Activated CD8-positive, alpha-beta T cell treated with anti-CD3 and anti-CD28 coated beads for 36 hours (primary cell): ENCODE measurements around the gene SNX27. TPM values are rescaled to one million over a fixed set of nuclear protein-coding genes. Genes with fewer than 3 reads are reported as not detected.
A peak's percentile ranks its signal among the peaks of the same experiment; 100 is the strongest.
"Not testable (repeated sequence)": the region's sequence is repeated elsewhere in the genome, so short reads cannot be mapped to it uniquely, and the experiment has no call there.

Experiments used
- ATAC-seq: fragments of 200-7000 bp; cut with Tn5 transposase; one replicate; pipeline ENCODE4 v1.10.0; 2021; ENCODE audit warnings: mild to moderate bottlenecking, moderate library complexity
- CTCF ChIA-PET: fragments of 350-600 bp; sonication (Branson Sonifier 250); formaldehyde crosslinking; loops from one replicate; lab custom pipeline; 2021; ENCODE audit warnings: antibody characterized with exemption; lab: Charles Lee
- POLR2A ChIA-PET: fragments of 350-600 bp; sonication (Branson Sonifier 250); formaldehyde crosslinking; loops from one replicate; lab custom pipeline; 2021; ENCODE audit warnings: antibody characterized with exemption; lab: Charles Lee
- DNase-seq: peaks from one replicate; pipeline ENCODE4 v3.0.0-alpha.2; 2020
- H3K27ac Mint-ChIP-seq: one replicate; pipeline ENCODE4 v1.8.0; 2021; ENCODE audit warnings: mild to moderate bottlenecking, mixed read lengths
- H3K27me3 Mint-ChIP-seq: one replicate; pipeline ENCODE4 v1.8.0; 2021; ENCODE audit warnings: mixed read lengths
- H3K36me3 Mint-ChIP-seq: one replicate; pipeline ENCODE4 v1.8.0; 2021; ENCODE audit warnings: low read depth, mixed read lengths
- H3K4me1 Mint-ChIP-seq: one replicate; pipeline ENCODE4 v1.8.0; 2021; ENCODE audit warnings: low read depth, mixed read lengths
- H3K4me3 Mint-ChIP-seq: one replicate; pipeline ENCODE4 v1.8.0; 2021; ENCODE audit warnings: mild to moderate bottlenecking, moderate library complexity, mixed read lengths
- H3K9me3 Mint-ChIP-seq: one replicate; pipeline ENCODE4 v1.8.0; 2021; ENCODE audit warnings: mixed read lengths
- intact Hi-C: fragments of 100-400 bp; cut with micrococcal nuclease; formaldehyde crosslinking; loops from one replicate; pipeline ENCODE4 v1.10.0; 2022
- total RNA-seq, 2 experiments: library from RNA; stranded (reverse); gene quantifications; one replicate each; pipeline ENCODE4 v1.2.3, GENCODE V29; 2021
- TF ChIP-seq, protein P1 (sequence below): fragments of 200-600 bp; IDR thresholded peaks from one replicate; pipeline ENCODE4 v1.8.0; 2022; ENCODE audit warnings: antibody characterized with exemption, mild to moderate bottlenecking

Gene SNX27
- total RNA-seq, 2 experiments from 2014 or later = 27.2 to 29.5 TPM

DNA sequence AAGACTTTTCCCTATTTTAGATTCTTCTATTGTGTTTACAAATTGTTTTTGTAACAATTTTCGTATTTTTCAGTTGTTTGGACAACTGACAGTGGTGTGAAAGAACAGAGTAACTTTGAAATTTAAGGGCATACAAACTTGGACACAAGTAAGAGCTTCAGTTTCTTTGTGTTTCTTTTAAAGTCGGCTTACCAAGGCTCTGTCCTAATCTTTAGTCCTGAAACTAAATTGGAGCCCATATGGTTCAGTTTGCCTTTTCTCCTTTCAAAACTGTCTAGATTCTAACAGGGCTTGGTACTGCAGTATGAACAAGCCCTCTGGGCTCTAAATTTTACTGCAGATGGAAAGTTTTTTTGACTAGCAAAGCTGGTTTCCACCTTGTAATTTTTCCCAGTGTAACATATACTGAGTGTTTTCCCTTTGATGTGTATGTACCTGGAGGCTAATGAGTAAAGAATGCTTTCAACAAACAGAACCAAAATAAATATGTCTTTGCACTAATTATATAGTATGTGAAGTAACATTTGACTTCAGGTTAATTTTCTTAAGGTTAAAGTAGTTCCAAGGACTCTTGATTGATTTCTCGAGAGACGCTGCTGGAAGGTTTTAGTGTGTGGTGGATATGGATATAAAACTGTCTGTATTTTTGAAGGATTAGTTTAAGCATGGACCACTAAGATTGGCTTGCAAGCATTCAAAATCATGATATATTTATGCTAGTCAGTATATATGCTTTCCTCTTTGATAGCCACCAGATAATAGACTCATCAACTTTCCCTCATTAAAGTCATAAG, 4.1 kb downstream of the SNX27 start:
- CTCF ChIA-PET = interaction anchor here (1.4 kb wide), 1 partner anchor 22 kb away, joined by 3 read pairs; no protein-coding TSS in a partner anchor
- intact Hi-C loops = no loop called here
- DNase-seq (no peak), ATAC-seq (no peak)
- Mint-ChIP-seq H3K4me3 (no peak overlapping the region), H3K36me3 (peaks cover 4% of the 10 kb centered on the region), H3K27me3 (no peaks in the 10 kb centered on the region), H3K4me1 (peaks cover 60% of the 10 kb centered on the region), H3K27ac (peak overlapping the region; percentile 69), H3K9me3 (no peaks in the 10 kb centered on the region)
- POLR2A ChIA-PET = interaction anchor here (0.7 kb wide), 1 partner anchor 147 kb away, joined by 3 read pairs; the partner anchor contains the start of gene MRPL9
- TF ChIP-seq, protein P1, sequence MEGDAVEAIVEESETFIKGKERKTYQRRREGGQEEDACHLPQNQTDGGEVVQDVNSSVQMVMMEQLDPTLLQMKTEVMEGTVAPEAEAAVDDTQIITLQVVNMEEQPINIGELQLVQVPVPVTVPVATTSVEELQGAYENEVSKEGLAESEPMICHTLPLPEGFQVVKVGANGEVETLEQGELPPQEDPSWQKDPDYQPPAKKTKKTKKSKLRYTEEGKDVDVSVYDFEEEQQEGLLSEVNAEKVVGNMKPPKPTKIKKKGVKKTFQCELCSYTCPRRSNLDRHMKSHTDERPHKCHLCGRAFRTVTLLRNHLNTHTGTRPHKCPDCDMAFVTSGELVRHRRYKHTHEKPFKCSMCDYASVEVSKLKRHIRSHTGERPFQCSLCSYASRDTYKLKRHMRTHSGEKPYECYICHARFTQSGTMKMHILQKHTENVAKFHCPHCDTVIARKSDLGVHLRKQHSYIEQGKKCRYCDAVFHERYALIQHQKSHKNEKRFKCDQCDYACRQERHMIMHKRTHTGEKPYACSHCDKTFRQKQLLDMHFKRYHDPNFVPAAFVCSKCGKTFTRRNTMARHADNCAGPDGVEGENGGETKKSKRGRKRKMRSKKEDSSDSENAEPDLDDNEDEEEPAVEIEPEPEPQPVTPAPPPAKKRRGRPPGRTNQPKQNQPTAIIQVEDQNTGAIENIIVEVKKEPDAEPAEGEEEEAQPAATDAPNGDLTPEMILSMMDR = no peak

DNA sequence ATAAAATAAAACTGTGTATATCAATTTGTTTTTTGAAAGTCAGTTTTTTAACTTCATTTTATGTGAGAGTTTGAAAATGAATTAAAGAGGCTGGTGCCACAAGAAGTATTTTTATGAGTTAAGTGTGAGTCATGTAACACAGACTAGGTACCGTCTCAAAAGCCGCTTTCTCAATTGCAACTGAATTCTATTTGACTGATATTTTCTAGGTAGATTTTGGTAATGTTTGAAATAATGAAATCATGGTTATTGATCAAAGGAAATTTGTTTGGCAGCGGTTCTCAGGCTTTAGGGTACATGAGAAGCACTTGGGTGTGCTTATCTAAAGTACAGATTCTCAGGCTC, 4.6 kb downstream of the SNX27 start:
- ATAC-seq = no peak

DNA sequence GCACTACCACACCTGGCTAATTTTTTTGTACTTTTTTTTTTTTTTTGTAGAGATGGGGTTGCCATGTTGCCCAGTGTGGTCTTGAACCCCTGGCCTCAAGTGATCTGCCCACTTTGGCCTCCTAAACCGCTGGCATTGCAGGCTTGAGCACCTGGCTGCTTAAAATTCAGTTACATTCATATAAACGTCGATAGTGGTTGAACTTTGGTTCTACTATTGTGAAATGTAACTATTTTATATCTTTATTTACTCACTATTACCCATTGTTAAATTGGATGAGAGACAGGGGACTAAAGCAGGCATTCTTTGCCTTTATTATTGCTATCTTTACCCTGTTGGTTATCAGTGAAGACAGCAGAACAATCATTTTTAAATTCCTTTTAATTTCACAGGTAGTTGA, 6.2 kb downstream of the SNX27 start:
- Mint-ChIP-seq H3K36me3 (peaks cover 2% of the 10 kb centered on the region), H3K4me3 (no peak overlapping the region), H3K4me1 (peaks cover 62% of the 10 kb centered on the region), H3K27ac (no peak overlapping the region), H3K9me3 (no peaks in the 10 kb centered on the region), H3K27me3 (no peaks in the 10 kb centered on the region)
- ChIA-PET CTCF (interaction anchor here (5.0 kb wide), 1 partner anchor 23 kb away, joined by 33 read pairs; no protein-coding TSS in a partner anchor), POLR2A (no interaction called here)
- ATAC-seq (no peak), DNase-seq (no peak)
- TF ChIP-seq, protein P1 = no peak
- intact Hi-C loops = no loop called here

More for the DNA sequence above, 4.6 kb downstream of the SNX27 start:
- no peak for DNase-seq
- POLR2A ChIA-PET = no interaction called here
- Mint-ChIP-seq H3K27me3 (no peaks in the 10 kb centered on the region), H3K9me3 (no peaks in the 10 kb centered on the region), H3K4me1 (peaks cover 62% of the 10 kb centered on the region), H3K4me3 (no peak overlapping the region), H3K27ac (peak overlapping the region; percentile 69), H3K36me3 (peaks cover 4% of the 10 kb centered on the region)
- CTCF ChIA-PET = no interaction called here
- TF ChIP-seq, protein P1 = no peak
- intact Hi-C loops = no loop called here

DNA sequence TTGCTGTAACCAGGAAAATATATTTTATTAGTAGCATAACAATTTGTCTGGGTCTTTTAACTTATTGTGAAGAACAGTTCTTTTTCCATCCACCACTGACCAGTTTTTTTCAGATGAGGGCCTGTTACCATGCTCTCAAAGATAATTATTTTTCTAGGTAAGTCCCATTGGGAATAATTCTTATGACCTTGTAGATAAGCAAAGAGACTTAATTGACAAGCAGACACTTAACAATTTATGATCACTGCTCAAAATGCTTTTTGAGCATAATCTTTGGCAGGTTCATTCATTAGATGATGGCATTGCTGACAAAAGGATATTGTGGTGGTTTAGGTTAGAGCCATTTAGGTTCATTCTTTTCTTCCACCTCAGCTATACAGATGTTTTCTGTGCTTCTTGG, 6.6 kb downstream of the SNX27 start:
- Mint-ChIP-seq H3K4me1 (peaks cover 57% of the 10 kb centered on the region), H3K36me3 (peaks cover 2% of the 10 kb centered on the region), H3K4me3 (no peak overlapping the region), H3K27me3 (no peaks in the 10 kb centered on the region), H3K9me3 (no peaks in the 10 kb centered on the region), H3K27ac (no peak overlapping the region)
- no peak for ATAC-seq
- ChIA-PET POLR2A (no interaction called here), CTCF (interaction anchor here (5.0 kb wide), 1 partner anchor 24 kb away, joined by 33 read pairs; no protein-coding TSS in a partner anchor)
- intact Hi-C loops = no loop called here
- DNase-seq = no peak
- TF ChIP-seq, protein P1 = no peak

DNA sequence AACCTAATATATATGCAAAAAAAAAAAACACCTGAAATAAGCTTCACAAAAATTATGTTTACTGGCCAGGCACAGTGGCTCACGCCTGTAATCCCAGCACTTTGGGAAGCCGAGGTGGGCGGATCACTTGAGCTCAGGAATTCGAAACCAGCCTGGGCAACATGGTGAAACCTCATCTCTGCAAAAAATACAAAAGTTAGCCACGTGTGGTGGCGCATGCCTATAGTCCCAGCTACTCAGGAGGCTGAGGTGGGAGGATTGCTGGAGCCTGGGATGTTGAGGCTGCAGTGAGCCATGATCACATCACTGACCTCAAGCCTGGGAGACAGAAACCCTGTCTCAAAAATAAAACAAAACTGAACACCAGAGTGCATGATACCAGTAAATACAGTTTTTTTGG, 7.1 kb downstream of the SNX27 start:
- DNase-seq, ATAC-seq, intact Hi-C loops, H3K9me3 Mint-ChIP-seq, H3K4me3 Mint-ChIP-seq, H3K27me3 Mint-ChIP-seq, H3K36me3 Mint-ChIP-seq, H3K27ac Mint-ChIP-seq: not testable (repeated sequence)
- POLR2A ChIA-PET = interaction anchor here (2.2 kb wide), 1 partner anchor 144 kb away, joined by 8 read pairs; the partner anchor contains the start of gene MRPL9
- peaks cover 53% of the 10 kb centered on the region for H3K4me1 Mint-ChIP-seq
- CTCF ChIA-PET = interaction anchor here (5.0 kb wide), 1 partner anchor 24 kb away, joined by 33 read pairs; no protein-coding TSS in a partner anchor
